GM21825 (cell line): ENCODE results near the gene GPM6B.

ENCODE experiments used
- ATAC-seq: cut with Tn5 transposase; IDR thresholded peaks from one replicate; pipeline ENCODE4 v1.9.1; 2021; ENCODE audit warnings: mild to moderate bottlenecking, moderate library complexity; ENCODE audit not compliant: unreplicated experiment

The GPM6B gene

GRCh38 chrX:13770013-13770535 is 46.8 kb downstream of the GPM6B start:
- no peak for ATAC-seq

- no peak for ATAC-seq
Observed at GRCh38 chrX:13768939-13769338, 48.0 kb downstream of the GPM6B start.

GRCh38 chrX:13764765-13765164 is 52.1 kb downstream of the GPM6B start:
- no peak for ATAC-seq

- no peak for ATAC-seq
Observed at GRCh38 chrX:13764281-13764680, 52.6 kb downstream of the GPM6B start.

- no peak for ATAC-seq
Observed at GRCh38 chrX:13763489-13763888, 53.4 kb downstream of the GPM6B start.

- ATAC-seq = peak; percentile 59
Observed at GRCh38 chrX:13761606-13762414, 55.1 kb downstream of the GPM6B start.

- ATAC-seq = no peak
Observed at GRCh38 chrX:13760426-13760825, 56.5 kb downstream of the GPM6B start.

- ATAC-seq = peak; percentile 65
Observed at GRCh38 chrX:13759152-13759718, 57.7 kb downstream of the GPM6B start.

GRCh38 chrX:13756381-13756780 is 60.5 kb downstream of the GPM6B start:
- ATAC-seq = no peak

- ATAC-seq = no peak
Observed at GRCh38 chrX:13755254-13755653, 61.6 kb downstream of the GPM6B start.

- no peak for ATAC-seq
Observed at GRCh38 chrX:13754765-13755164, 62.1 kb downstream of the GPM6B start.

GRCh38 chrX:13752646-13753045 is 64.2 kb downstream of the GPM6B start:
- ATAC-seq = peak; percentile 73

GRCh38 chrX:13752141-13752540 is 64.8 kb downstream of the GPM6B start:
- no peak for ATAC-seq

GRCh38 chrX:13750812-13751211 is 66.1 kb downstream of the GPM6B start:
- ATAC-seq = no peak

GRCh38 chrX:13750204-13750603 is 66.7 kb downstream of the GPM6B start:
- ATAC-seq = peak; percentile 37

GRCh38 chrX:13748486-13748885 is 68.4 kb downstream of the GPM6B start:
- ATAC-seq = no peak

- ATAC-seq = no peak
Observed at GRCh38 chrX:13747836-13748235, 69.1 kb downstream of the GPM6B start.

GRCh38 chrX:13742397-13743176 is 74.3 kb downstream of the GPM6B start:
- peak; percentile 94 for ATAC-seq

- ATAC-seq = no peak
Observed at GRCh38 chrX:13741695-13742094, 75.2 kb downstream of the GPM6B start.

GRCh38 chrX:13734278-13735172 is 82.4 kb downstream of the GPM6B start, which contains the start of the genes OFD1 and TRAPPC2:
Gene OFD1, plus strand, starts transcription at chrX:13734748. Its CDS starts 324 bp downstream, at chrX:13735072.
Gene TRAPPC2, minus strand, starts transcription at chrX:13734620. Its CDS starts 14,657 bp downstream, at chrX:13719963.
- ATAC-seq = peak; percentile 93
